Kidney tubule cell (primary cell): ENCODE results near the gene DNAI4.

Source experiments
- DNase-seq: peaks from one replicate; pipeline ENCODE4 v3.0.0-alpha.2; 2018; ENCODE audit warnings: low spot score

Gene DNAI4

DNA sequence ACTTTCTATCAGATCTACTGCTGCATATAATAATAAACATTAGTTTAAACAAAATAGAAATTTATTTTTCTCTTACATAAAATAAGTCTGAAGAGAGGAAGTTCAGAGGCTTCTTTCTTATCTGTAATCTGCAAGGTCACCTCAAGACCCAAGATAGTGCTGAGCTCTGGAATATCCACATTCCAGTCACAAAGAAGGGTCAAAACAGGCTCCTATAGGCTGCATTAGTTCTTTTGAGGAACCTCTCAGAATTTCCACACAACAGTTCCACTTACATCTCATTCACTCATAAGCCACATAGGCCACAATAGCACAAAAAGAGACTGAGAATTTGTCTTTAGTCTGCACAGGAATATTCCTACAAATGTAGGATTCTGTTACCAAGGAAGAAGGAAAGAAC lies 157.0 kb downstream of the DNAI4 start:
- no peak for DNase-seq

- DNase-seq = peak; percentile 61
These were observed 159.6 kb downstream of the DNAI4 start for GRCh38 chr1:66764994-66765578.
